ENCODE measurements around the gene SMAD4.
"Not testable (repeated sequence)": the region's sequence is repeated elsewhere in the genome, so short reads cannot be mapped to it uniquely, and the experiment has no call there.

DNA sequence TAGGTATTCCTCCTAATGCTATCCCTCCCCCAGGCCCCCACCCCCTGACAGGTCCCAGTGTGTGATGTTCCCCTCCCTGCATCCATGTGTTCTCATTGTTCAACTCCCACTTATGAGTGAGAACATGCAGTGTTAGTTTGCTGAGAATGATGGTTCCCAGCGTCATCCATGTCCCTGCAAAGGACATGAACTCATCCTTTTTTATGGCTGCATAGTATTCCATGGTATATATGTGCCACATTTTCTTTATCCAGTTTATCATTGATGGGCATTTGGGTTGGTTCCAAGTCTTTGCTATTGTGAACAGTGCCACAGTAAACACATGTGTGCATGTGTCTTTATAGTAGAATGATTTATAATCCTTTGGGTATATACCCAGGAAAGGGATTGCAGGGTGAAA lies 63.0 kb downstream of the SMAD4 start:
- not testable (repeated sequence) for TF ChIP-seq POLR2AphosphoS5, POLR2A (IDR thresholded peaks at IDR 0.05)
- TF ChIP-seq, protein P1, sequence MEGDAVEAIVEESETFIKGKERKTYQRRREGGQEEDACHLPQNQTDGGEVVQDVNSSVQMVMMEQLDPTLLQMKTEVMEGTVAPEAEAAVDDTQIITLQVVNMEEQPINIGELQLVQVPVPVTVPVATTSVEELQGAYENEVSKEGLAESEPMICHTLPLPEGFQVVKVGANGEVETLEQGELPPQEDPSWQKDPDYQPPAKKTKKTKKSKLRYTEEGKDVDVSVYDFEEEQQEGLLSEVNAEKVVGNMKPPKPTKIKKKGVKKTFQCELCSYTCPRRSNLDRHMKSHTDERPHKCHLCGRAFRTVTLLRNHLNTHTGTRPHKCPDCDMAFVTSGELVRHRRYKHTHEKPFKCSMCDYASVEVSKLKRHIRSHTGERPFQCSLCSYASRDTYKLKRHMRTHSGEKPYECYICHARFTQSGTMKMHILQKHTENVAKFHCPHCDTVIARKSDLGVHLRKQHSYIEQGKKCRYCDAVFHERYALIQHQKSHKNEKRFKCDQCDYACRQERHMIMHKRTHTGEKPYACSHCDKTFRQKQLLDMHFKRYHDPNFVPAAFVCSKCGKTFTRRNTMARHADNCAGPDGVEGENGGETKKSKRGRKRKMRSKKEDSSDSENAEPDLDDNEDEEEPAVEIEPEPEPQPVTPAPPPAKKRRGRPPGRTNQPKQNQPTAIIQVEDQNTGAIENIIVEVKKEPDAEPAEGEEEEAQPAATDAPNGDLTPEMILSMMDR (IDR thresholded peaks at IDR 0.05): not testable (repeated sequence)
